ENCODE measurements around the gene CHD2.
"Not testable (repeated sequence)": the region's sequence is repeated elsewhere in the genome, so short reads cannot be mapped to it uniquely, and the experiment has no call there.

The CHD2 gene

DNA sequence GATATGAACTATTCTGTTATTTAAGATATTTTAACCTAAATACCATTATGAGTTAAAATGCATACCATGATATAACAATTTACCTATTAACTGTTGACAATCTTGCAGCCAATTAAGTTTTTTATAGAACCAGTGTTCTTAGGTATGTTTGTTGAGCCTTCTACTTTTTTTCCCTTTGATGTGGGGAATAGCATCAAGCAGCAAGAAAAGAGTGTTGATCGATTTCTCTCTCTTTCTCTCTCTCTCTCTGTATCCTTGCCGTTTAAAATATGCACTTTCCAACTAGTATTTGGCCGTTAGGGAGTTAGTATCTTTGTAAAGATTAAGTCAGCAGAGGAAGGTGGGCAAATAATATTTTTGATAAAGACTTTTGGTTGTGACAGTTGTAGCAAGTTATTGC lies 5.9 kb downstream of the CHD2 start:
- no peak for DNase-seq (ENCODE audit: low read depth in 3 of 3)

DNA sequence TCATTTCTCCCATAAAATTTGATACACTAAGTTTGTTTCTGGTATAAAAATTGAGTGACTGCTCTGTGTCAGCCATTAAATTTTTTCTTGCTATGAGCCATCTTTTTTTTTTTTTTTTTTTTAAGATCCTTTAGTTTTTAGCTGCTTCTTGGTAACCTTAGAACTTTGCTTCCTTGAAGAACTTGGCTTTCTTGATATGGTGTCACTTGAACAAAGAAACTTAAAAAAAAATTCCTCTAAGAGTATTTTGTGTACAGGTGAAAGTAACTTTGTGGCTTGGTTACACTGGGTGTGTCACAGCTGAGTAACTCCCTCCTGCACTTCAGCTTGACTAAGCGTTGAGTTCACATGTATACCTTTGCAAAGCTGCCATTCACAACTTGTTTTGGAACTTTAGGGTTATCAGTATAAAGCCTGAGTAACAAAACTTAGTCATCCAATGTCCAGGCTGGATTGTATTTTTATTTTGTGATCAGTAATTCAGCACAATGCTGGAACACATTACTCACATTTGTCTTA lies 6.5 kb downstream of the CHD2 start:
- DNase-seq (ENCODE audit: low read depth in 3 of 3): peak in 1 of 3 experiments; percentile 51

DNA sequence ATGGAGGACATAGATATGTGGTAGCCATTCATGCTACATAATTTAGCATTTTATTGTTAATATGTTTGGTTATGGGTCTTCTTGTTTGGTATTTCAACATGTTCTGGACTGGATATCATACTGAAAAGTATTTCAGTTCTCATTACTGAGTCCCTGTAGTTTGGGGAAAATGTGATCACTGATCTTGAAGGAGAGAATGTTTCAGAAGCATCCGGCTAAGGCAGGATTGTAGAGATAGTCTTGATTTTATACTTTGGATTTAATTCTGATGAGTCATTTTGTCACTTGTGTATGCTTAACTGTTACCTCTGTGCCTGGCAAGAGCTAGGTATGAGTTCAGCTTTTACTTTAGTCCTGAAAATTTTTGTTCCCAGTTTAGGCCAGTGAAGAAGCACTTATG lies 7.1 kb downstream of the CHD2 start:
- no peak for DNase-seq (ENCODE audit: low read depth in 3 of 3)

DNA sequence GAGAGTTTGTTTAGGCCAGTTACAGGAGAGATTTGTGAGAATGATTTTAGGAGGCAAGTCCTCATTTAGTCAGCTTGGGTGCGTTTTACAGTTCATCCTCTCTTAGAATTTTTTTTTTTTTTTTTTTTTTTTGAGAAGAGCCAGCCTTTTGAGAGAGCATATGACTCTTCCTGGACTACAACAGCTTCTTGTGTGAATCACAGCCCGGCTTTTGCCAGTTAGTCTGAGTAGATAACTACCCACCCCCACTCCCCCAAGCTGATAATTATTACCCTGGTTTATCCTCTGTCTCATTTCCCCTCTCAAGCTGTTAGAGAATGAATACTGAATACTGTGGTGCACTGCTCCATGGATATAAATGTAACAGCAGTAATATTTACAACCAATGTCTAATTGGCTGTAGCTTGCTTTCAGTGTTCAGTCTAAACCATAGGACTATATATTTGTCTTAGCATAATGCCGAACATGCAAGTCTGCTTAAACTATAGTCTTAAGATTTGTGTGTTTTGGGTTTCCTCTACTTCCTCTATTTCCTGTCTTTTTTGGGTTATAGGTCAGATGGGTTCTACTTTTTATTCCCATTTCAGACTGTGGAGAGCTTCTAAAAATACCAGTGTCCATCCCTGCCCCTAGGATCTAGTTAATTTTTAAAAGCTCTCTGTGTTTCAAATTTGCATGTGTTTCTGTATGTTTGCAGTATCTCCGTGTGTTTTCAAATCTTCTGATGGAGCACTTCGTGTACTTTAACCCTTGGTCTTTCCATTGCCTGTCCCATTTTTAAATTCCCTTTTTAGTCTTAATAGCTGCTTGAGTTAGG lies 8.0 kb downstream of the CHD2 start:
- no peak for DNase-seq (ENCODE audit: low read depth in 3 of 3)

DNA sequence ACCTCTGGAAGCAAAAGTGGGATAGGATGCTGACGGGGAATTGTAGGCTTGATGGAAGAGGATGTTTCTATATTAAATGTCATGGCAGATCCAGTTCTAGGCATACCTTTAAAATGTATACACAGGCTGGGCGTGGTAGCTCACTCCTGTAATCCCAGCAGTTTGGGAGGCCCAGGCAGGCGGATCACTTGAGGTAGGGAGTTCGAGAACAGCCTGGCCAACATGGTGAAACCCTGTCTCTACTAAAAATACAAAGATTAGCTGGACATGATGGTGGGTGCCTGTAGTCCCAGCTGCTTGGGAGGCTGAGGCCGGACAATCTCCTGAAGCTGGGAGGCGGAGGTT lies 8.6 kb downstream of the CHD2 start:
- no peak for DNase-seq (ENCODE audit: low read depth in 3 of 3)

DNA sequence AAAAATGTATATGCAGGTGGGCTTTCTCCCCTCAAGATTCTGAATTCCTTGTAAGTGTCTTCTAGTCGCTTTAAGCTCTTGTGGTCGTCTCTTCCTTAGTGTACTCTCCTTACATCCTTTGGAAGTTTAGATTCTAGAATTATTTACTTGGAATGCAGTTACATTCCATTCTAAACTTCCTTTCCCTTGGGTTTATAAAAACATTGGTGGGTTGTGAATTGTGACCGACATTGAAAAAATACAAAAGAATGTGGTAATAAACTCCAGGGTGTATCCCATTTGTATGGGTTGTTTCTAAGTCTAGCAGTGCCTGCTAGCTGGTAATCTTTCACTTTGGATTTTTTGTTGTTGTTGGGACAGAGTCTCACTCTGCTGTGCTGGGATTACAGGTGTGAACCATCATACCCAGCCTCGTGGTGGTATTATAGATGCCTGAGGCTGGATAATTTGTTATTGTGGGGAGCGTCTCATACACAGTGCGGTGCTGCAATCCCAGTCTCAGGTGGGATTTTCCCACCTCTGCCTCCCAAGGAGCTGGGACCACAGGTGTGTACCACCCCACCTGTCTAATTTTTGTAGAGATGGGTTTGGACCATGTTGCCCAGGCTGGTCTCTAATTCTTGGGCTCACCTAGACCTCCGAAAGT lies 9.1 kb downstream of the CHD2 start:
- no peak for DNase-seq (ENCODE audit: low read depth in 3 of 3)

DNA sequence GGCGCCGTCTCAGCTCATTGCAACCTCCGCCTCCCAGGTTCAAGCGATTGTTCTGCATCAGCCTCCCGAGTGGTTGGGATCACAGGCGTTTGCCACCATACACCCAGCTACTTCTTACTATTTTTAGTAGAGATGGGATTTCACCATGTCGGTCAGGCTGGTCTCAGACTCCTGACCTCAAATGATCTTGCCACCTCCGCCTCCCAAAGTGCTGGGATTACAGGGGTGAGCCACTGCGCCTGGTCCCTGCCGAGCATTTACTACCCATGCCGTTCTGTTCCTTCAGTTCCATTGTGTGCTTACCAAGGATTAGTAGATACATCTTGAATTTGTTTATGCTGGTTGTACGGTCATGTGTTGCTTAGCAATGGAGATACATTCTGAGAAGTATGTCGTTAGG lies 10.3 kb downstream of the CHD2 start:
- DNase-seq (ENCODE audit: low read depth in 3 of 3): no peak

DNA sequence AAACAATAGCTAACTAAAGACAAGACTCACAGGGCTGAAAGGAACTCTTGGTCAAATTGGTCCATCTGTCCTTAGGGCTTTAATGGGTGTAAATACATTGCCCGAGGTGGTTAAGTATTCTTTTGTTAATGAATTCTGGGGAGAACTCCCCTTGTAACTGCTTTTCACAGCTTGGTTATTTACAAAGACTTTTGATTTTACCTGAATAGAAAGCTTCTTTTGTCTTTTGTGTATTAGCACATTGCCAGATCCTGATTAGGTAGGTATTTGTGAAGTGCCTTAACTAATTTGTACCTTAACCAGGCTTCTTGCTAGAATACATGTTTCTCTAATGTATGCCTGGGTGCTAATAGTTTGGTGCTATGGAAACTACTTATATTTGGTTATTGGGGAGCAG lies 14.0 kb downstream of the CHD2 start:
- DNase-seq (ENCODE audit: low read depth in 3 of 3): no peak

DNA sequence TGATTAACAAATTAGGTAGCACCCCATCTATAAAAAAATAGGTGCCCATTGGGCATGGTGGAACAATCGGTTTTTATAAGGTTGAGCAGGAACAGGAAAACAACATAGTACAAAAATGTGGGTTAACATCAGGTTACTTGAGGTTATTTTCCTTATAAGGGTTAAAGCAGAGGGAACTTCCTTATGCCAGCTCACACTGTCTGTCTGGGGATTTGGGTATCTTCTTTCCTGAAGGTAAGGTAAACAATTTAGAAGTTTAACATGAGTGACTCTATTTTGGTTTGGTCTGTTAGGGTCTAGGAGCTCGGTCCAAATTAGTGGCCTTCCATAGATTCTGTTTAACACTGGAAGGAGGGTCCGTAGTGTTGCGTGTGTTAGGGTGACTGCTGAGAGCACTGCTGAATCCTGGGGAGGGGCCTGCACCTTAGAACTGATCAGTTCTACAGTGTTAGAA lies 14.7 kb downstream of the CHD2 start:
- DNase-seq (ENCODE audit: low read depth in 3 of 3): no peak

DNA sequence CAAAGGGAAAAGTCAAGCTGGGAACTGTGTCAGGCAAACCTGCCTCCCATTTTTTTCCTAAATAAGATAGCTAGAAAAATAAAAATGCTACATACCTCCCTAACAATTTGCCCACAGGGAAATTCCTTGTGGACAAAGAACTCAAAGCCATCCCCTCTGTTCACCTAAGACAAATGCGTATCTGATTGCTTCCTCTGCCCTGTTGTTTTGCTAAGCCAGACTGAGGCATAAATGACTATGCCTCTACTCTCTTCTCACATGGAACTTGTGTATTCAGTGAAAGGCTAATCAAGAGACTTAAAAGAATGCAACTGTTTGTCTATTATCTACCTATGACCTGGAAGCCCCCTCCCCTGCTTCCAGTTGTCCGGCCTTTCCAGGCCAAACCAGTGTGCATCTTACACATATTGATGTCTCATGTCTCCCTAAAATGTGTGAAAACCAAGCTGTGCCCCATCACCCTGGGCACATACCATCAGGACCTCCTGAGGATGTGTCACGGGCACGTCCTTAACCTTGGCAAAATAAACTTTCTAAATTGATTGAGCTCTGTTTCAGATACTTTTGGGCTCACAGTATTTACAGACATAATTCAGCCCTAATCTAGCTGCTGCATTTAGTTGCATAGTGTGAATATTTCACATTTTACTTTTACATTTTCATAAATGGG lies 15.8 kb downstream of the CHD2 start:
- no peak for DNase-seq (ENCODE audit: low read depth in 3 of 3)

DNA sequence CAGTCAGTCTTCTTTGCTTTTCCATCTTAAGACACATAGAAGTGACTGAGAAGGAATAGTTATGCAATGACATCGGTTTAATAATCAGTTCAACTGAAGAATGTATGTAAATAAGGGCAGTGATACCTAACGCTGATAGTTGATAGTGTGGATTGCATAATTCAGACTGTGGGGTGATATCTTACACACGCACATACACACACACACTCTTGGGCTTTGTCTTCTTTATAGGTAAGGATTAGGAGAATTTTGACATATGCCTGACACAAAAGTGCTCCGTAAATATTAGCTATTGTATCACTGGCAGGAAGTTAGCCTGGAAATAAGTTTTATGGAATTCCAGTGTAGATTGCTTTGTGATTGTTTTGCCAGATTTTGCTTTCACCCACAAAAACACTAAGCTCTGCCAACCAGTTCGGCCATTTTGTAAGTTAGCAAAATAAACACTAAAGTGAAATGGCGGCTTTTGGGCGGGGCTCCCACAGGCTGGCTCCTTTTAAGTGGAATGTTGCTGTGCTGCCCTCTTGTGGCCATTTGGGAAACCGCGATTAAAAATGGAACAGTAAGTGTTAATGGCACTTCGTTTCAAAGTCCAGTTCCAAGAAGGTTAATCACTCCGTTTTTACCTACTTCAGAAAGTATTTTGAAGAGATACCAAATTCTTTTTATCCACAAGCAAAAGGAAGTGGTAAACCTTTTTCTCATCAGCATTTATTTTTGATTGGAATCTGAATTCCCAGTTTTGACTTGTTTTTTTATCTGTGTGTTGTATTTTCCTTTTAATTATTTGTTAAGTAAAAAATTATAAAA lies 17.7 kb downstream of the CHD2 start:
- DNase-seq (ENCODE audit: low read depth in 3 of 3): peak; percentile 87 to 93 (median 90)

DNA sequence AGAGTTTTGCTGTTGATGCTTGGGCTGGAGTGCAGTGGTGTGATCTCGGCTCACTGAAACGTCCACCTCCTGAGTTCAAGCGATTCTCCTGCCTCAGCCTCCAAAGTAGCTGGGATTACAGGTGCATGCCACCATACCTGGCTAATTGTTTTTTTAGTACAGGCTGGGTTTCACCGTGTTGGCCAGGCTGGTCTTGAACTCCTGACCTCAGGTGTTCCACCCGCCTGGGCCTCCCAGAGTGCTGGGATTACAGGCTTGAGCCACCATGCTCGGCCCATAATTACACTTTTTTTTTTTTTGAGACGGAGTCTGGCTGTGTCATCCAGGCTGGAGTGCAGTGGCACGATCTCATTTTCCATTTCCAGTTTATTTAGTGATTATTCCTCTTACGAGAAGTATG lies 18.8 kb downstream of the CHD2 start:
- DNase-seq (ENCODE audit: low read depth in 3 of 3): not testable (repeated sequence)

DNA sequence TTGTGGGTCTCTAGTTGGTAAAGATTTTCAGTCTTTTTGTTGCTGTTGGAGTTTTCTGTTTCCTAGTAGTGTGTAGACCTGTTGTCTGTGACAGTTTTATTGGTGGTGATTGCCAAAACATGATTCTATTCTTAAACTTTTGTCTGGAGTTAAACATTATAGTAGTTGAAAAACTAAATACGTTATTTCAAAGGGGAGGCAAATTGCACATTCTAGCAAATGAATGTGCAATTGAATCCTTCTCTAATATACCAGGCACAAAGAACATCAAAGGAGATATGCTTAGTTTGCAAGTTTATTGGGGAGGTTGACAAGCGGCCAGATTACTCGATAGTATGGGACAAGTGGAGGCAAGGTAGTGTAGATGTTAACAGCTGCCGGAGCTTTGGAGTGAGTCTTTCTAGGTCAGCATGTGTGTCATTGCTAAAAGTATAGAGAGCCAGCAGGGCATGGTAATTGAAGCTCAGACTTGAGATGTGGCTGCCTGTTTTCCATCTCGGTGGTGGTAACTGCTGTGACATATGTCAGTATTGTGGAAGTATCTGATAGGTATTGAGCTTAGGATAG lies 20.6 kb downstream of the CHD2 start:
- DNase-seq (ENCODE audit: low read depth in 3 of 3): no peak

DNA sequence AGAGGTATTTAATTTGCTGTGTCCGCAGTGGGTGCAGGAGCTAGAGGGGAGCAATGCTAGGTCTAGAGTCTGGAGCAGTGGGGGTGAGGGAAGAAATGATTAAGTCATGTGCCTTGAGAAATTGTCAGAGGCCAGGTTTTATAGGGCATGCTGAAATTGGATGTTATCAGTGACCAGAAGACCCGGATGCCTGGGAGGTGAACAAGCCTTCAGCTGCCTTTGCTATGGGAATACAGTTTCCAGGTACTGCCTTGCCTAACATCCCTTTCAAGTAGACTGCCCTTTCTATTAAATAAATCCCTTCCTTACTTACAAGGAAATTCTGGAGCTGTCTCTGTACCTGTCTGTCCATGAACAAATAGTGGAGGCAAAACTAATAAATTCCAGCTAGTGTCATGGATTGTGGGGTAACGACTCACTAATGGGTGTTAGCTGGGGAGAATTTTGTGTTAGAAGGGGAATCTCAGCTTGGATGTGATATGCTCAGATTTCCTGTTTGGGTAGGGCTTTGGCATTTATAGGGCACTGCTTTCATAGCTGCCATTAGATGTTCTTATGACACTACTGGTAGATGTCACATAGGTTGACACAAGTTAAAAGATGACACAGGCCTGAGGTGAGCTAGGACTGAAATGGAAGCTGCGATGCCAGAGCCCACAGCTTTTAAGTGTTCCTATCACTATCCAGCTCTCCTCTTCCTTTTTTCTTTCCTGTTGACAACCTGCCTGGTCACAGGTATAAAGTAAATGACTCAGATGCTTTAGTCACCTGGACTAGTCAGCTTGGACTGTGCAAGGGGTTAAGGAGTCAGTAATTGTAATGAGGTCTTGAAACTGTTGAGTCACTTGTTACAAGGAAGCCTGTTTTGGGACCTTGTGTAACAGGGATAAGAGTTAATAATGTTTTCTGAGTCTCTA lies 21.3 kb downstream of the CHD2 start:
- DNase-seq (ENCODE audit: low read depth in 3 of 3): no peak

DNA sequence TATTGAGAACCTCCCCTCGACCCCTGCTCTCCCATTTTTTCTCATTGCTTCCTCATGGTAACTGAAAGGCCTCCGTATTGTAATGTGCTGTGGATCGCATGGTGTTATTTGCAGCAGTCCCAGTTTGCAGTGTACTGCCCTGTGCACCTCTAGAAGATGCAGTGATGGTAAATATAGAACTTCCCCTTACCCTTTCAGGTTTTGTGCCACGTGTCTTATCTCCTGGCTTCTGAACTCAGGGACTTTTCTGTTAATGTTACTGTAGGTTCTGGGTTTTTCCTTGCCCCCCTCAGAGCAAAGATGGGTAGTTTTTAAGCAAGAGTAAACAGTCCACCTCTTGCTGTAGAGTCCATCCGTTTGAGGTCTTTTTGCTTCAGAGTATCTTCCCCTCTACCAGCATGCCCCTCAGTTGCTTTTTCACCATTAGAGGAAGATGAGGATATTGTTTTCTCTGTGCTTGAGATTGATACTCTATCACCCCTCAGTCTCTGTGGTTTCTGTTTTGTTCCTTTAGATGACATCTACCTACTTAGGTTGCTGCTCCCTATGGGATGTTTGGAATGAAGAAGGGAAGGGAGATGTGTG lies 22.4 kb downstream of the CHD2 start:
- no peak for DNase-seq (ENCODE audit: low read depth in 3 of 3)

DNA sequence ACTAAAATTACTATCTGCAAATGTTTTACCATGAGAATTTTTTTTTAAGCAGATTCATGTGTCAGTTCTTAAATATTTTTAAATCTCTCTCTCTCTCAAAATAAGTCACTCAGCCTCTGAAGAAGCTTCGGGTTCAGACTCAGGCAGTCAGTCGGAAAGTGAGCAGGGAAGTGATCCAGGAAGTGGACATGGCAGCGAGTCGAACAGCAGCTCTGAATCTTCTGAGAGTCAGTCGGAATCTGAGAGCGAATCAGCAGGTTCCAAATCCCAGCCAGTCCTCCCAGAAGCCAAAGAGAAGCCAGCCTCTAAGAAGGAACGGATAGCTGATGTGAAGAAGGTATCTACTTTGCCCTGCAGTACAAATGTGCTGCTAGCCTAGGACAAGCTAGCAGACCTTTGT lies 24.1 kb downstream of the CHD2 start:
- no peak for DNase-seq (ENCODE audit: low read depth in 3 of 3)

DNA sequence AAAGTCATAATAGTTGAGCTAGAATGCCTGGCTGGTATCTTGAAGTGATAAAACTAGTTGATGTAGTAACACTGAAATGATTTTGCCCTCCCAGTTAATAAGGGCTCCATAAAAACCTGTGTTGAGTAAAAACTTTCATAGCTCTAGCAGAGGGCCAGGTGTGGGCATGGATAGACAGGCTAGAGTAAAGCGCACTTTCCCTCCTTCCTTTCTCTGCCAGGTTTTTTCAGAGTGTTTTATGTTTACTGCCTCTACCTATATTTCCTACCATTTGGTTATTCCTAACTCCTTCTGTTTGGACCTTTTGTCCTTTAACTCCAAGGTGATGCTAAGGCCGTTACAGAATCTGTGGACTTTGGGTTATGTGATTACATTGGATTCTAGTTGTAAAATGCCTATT lies 25.3 kb downstream of the CHD2 start:
- DNase-seq (ENCODE audit: low read depth in 3 of 3): no peak

DNA sequence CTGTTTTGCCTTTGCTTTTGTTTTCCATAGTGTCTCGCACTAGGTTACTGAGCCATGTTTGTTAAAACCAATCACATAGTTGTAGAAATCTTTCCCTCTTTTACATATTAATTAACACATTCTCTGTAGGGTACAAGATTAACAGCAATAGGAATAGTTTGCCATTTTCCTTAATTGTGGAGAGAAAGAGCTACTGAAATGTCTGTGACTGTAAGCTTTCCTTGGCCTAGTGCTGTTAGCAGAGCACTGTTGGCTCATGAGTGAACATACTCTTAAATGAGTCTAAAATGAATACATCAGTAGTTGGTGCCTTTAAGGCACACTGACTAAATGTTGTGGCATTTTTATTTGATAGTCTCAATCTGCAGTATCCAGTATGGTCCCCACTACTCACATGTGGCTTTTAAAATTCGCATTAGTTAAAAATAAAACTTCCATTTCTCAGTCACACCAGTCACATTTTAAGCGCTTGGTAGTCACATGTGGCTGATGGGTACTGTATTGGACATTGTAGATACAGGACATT lies 28.2 kb downstream of the CHD2 start:
- no peak for DNase-seq (ENCODE audit: low read depth in 3 of 3)

DNA sequence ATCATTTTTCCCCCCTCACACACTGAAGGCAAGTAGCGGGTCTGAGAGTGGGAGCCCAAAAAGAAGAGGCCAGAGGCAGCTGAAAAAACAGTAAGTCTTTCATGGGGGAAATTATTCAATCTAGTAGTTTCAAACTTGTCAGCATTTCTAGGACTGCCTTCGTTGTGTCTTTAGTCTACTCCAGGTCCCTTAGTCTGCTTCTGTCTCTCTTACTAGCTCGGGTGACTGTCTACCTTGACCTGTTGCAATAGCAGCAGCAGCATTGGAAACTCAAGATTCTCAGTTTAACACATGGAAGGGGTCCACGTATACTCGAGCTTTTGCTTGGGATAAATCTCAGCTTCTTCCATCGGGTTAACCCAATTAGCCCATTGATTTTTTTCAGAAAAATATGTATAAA lies 28.9 kb downstream of the CHD2 start:
- no peak for DNase-seq (ENCODE audit: low read depth in 3 of 3)

DNA sequence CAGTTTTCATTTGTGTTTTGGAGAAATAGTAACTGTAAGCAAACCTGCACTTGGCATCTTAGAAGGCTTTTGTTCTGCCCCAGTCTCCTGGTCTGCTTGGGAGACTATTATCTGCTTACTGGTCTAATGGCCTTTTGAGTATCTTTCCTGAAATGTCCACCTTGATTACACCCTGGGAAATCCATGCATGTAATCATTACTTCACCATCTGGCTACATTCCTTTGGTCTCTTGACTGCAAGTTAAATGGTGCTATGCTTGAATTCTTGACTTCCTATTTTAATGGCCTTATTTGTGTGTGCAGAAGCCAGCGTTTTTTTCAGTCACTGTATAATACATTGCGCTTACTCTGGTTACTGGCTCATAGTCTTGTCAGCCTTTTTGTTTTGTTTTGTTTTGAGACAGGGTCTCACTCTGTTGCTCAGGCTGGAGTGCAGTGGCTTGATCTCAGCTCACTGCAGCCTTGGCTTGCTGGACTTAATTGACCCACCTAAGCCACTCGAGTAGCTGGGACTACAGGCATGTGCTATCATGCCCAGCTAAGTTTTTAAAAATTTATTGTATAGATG lies 30.0 kb downstream of the CHD2 start:
- DNase-seq (ENCODE audit: low read depth in 3 of 3): no peak

Measured in stimulated activated CD4-positive, alpha-beta T cell treated with anti-CD3 and anti-CD28 coated beads, TNF-alpha, amount 100 ng/mL, for 24 hours (primary cell).